GM18520 (cell line): ENCODE data around the gene PAK5.

Experiments used
- ATAC-seq: cut with Tn5 transposase; IDR thresholded peaks from one replicate; pipeline ENCODE4 v1.9.1; 2021; ENCODE audit not compliant: unreplicated experiment

Gene PAK5

GRCh38 chr20:9838378-9839295 is at the start of gene PAK5:
Gene PAK5 (minus strand): TSS chr20:9839076. CDS start chr20:9644328, 194,748 bp downstream.
- no peak for ATAC-seq

GRCh38 chr20:9887706-9888105 is 48.8 kb upstream of the PAK5 start:
- ATAC-seq: no peak

- ATAC-seq: no peak
Observed at GRCh38 chr20:9886227-9886626, 47.4 kb upstream of the PAK5 start.

- ATAC-seq: no peak
Observed at GRCh38 chr20:9884666-9885065, 45.8 kb upstream of the PAK5 start.

- no peak for ATAC-seq
Observed at GRCh38 chr20:9884061-9884460, 45.2 kb upstream of the PAK5 start.

- ATAC-seq: no peak
Observed at GRCh38 chr20:9877932-9878495, 39.1 kb upstream of the PAK5 start.

GRCh38 chr20:9867196-9867980 is 28.5 kb upstream of the PAK5 start:
- no peak for ATAC-seq

GRCh38 chr20:9852566-9852965 is 13.7 kb upstream of the PAK5 start:
- ATAC-seq: no peak

- ATAC-seq: no peak
Observed at GRCh38 chr20:9839626-9840025, 750 bp upstream of the PAK5 start.

- ATAC-seq: no peak
Observed at GRCh38 chr20:9838035-9838377, 870 bp downstream of the PAK5 start.

GRCh38 chr20:9837634-9838033 is 1.2 kb downstream of the PAK5 start:
- no peak for ATAC-seq

- no peak for ATAC-seq
Observed at GRCh38 chr20:9835302-9835701, 3.6 kb downstream of the PAK5 start.

GRCh38 chr20:9831032-9831431 is 7.8 kb downstream of the PAK5 start:
- ATAC-seq: no peak

- no peak for ATAC-seq
Observed at GRCh38 chr20:9829835-9830234, 9.0 kb downstream of the PAK5 start.

- ATAC-seq: no peak
Observed at GRCh38 chr20:9817654-9818053, 21.2 kb downstream of the PAK5 start.

- no peak for ATAC-seq
Observed at GRCh38 chr20:9815632-9816031, 23.2 kb downstream of the PAK5 start.

- no peak for ATAC-seq
Observed at GRCh38 chr20:9810738-9811137, 28.1 kb downstream of the PAK5 start.

GRCh38 chr20:9809271-9809670 is 29.6 kb downstream of the PAK5 start:
- no peak for ATAC-seq

- ATAC-seq: no peak
Observed at GRCh38 chr20:9808166-9808565, 30.7 kb downstream of the PAK5 start.

- no peak for ATAC-seq
Observed at GRCh38 chr20:9807136-9807535, 31.7 kb downstream of the PAK5 start.

- no peak for ATAC-seq
Observed at GRCh38 chr20:9800421-9800820, 38.5 kb downstream of the PAK5 start.

GRCh38 chr20:9794831-9795230 is 44.0 kb downstream of the PAK5 start:
- no peak for ATAC-seq
